HG03342 (cell line): Measurements from ENCODE around the gene ZNF462.

Experiments
- ATAC-seq: cut with Tn5 transposase; IDR thresholded peaks from one replicate; pipeline ENCODE4 v1.9.1; 2021; ENCODE audit warnings: mild to moderate bottlenecking, moderate library complexity; ENCODE audit not compliant: unreplicated experiment

Gene ZNF462

GRCh38 chr9:107049046-107049802 is 186.3 kb downstream of the ZNF462 start:
- no peak for ATAC-seq

GRCh38 chr9:107049803-107050184 is 186.8 kb downstream of the ZNF462 start:
- ATAC-seq, result no peak

GRCh38 chr9:107051392-107051791 is 188.4 kb downstream of the ZNF462 start:
- ATAC-seq, result no peak

GRCh38 chr9:107054146-107054545 is 191.2 kb downstream of the ZNF462 start:
- ATAC-seq, result no peak

- no peak for ATAC-seq
These were observed 196.3 kb downstream of the ZNF462 start for GRCh38 chr9:107059220-107059619.

GRCh38 chr9:107060062-107060461 is 197.1 kb downstream of the ZNF462 start:
- no peak for ATAC-seq
